Measurements from ENCODE around the gene TADA1.
"Not testable (repeated sequence)": the region's sequence is repeated elsewhere in the genome, so short reads cannot be mapped to it uniquely, and the experiment has no call there.

TADA1 gene

GRCh38 chr1:166836733-166837132 lies 39.3 kb downstream of the TADA1 start:
- Histone ChIP-seq H3K27ac (ENCODE audit: low read depth, low read length) (no peak overlapping the region), H3K27me3 (ENCODE audit: control insufficient read depth in 5 of 5, insufficient read depth in 4 of 5, low read length in 5 of 5) (peaks cover 0 to 4% (median 0%) of the 10 kb centered on the region in 5 donors), H3K9me3 (ENCODE audit: control insufficient read depth in 5 of 5, low read length in 5 of 5) (no peaks in the 10 kb centered on the region)

GRCh38 chr1:166829762-166830161 lies 46.3 kb downstream of the TADA1 start:
- not testable (repeated sequence) for H3K4me3 ChIP-seq (ENCODE audit: low read depth in 1 of 5, low read length in 5 of 5); H3K27me3 ChIP-seq (ENCODE audit: control insufficient read depth in 5 of 5, insufficient read depth in 4 of 5, low read length in 5 of 5); H3K36me3 ChIP-seq (ENCODE audit: control insufficient read depth in 5 of 5, insufficient read depth in 5 of 5, low read length in 5 of 5); H3K27ac ChIP-seq (ENCODE audit: low read depth, low read length); H3K9ac ChIP-seq (ENCODE audit: low read length in 5 of 5); H3K4me1 ChIP-seq (ENCODE audit: control insufficient read depth in 5 of 5, insufficient read depth in 5 of 5, low read length in 5 of 5)
- H3K9me3 ChIP-seq (ENCODE audit: control insufficient read depth in 5 of 5, low read length in 5 of 5), result peaks cover 0 to 22% (median 14%) of the 10 kb centered on the region in 5 donors

More at GRCh38 chr1:166836733-166837132, 39.3 kb downstream of the TADA1 start:
- peaks cover 4 to 25% (median 24%) of the 10 kb centered on the region in 5 donors for H3K4me1 ChIP-seq (ENCODE audit: control insufficient read depth in 5 of 5, insufficient read depth in 5 of 5, low read length in 5 of 5)
- H3K36me3 ChIP-seq (ENCODE audit: control insufficient read depth in 5 of 5, insufficient read depth in 5 of 5, low read length in 5 of 5), result peaks cover 5 to 10% (median 7%) of the 10 kb centered on the region in 5 donors
- H3K4me3 ChIP-seq (ENCODE audit: low read depth in 1 of 5, low read length in 5 of 5), result no peak overlapping the region
- H3K9ac ChIP-seq (ENCODE audit: low read length in 5 of 5), result no peak overlapping the region

GRCh38 chr1:166827426-166827825 lies 48.6 kb downstream of the TADA1 start:
- Histone ChIP-seq H3K4me3 (ENCODE audit: low read depth in 1 of 5, low read length in 5 of 5) (no peak overlapping the region), H3K4me1 (ENCODE audit: control insufficient read depth in 5 of 5, insufficient read depth in 5 of 5, low read length in 5 of 5) (no peaks in the 10 kb centered on the region), H3K27ac (ENCODE audit: low read depth, low read length) (no peak overlapping the region), H3K9me3 (ENCODE audit: control insufficient read depth in 5 of 5, low read length in 5 of 5) (peaks cover 0 to 22% (median 14%) of the 10 kb centered on the region in 5 donors), H3K9ac (ENCODE audit: low read length in 5 of 5) (no peak overlapping the region), H3K36me3 (ENCODE audit: control insufficient read depth in 5 of 5, insufficient read depth in 5 of 5, low read length in 5 of 5) (no peaks in the 10 kb centered on the region), H3K27me3 (ENCODE audit: control insufficient read depth in 5 of 5, insufficient read depth in 4 of 5, low read length in 5 of 5) (peaks cover 0 to 4% (median 0%) of the 10 kb centered on the region in 5 donors)

GRCh38 chr1:166822385-166822784 lies 53.7 kb downstream of the TADA1 start:
- Histone ChIP-seq H3K9me3 (ENCODE audit: control insufficient read depth in 5 of 5, low read length in 5 of 5) (peaks cover 0 to 7% (median 3%) of the 10 kb centered on the region in 5 donors), H3K36me3 (ENCODE audit: control insufficient read depth in 5 of 5, insufficient read depth in 5 of 5, low read length in 5 of 5) (no peaks in the 10 kb centered on the region), H3K4me3 (ENCODE audit: low read depth in 1 of 5, low read length in 5 of 5) (no peak overlapping the region), H3K4me1 (ENCODE audit: control insufficient read depth in 5 of 5, insufficient read depth in 5 of 5, low read length in 5 of 5) (no peaks in the 10 kb centered on the region), H3K9ac (ENCODE audit: low read length in 5 of 5) (no peak overlapping the region), H3K27me3 (ENCODE audit: control insufficient read depth in 5 of 5, insufficient read depth in 4 of 5, low read length in 5 of 5) (no peaks in the 10 kb centered on the region), H3K27ac (ENCODE audit: low read depth, low read length) (no peak overlapping the region)

GRCh38 chr1:166819974-166820373 lies 56.1 kb downstream of the TADA1 start:
- Histone ChIP-seq H3K9me3 (ENCODE audit: control insufficient read depth in 5 of 5, low read length in 5 of 5) (peaks cover 0 to 7% (median 3%) of the 10 kb centered on the region in 5 donors), H3K27me3 (ENCODE audit: control insufficient read depth in 5 of 5, insufficient read depth in 4 of 5, low read length in 5 of 5) (peaks cover 0 to 2% (median 0%) of the 10 kb centered on the region in 5 donors), H3K36me3 (ENCODE audit: control insufficient read depth in 5 of 5, insufficient read depth in 5 of 5, low read length in 5 of 5) (no peaks in the 10 kb centered on the region), H3K9ac (ENCODE audit: low read length in 5 of 5) (no peak overlapping the region), H3K4me3 (ENCODE audit: low read depth in 1 of 5, low read length in 5 of 5) (no peak overlapping the region), H3K27ac (ENCODE audit: low read depth, low read length) (no peak overlapping the region), H3K4me1 (ENCODE audit: control insufficient read depth in 5 of 5, insufficient read depth in 5 of 5, low read length in 5 of 5) (no peaks in the 10 kb centered on the region)

- no peak overlapping the region for H3K9ac ChIP-seq (ENCODE audit: low read length in 5 of 5)
- H3K27me3 ChIP-seq (ENCODE audit: control insufficient read depth in 5 of 5, insufficient read depth in 4 of 5, low read length in 5 of 5), result peaks cover 0 to 2% (median 0%) of the 10 kb centered on the region in 5 donors
- no peaks in the 10 kb centered on the region for H3K9me3 ChIP-seq (ENCODE audit: control insufficient read depth in 5 of 5, low read length in 5 of 5)
- H3K27ac ChIP-seq (ENCODE audit: low read depth, low read length), result no peak overlapping the region
- no peaks in the 10 kb centered on the region for H3K4me1 ChIP-seq (ENCODE audit: control insufficient read depth in 5 of 5, insufficient read depth in 5 of 5, low read length in 5 of 5)
- no peaks in the 10 kb centered on the region for H3K36me3 ChIP-seq (ENCODE audit: control insufficient read depth in 5 of 5, insufficient read depth in 5 of 5, low read length in 5 of 5)
- no peak overlapping the region for H3K4me3 ChIP-seq (ENCODE audit: low read depth in 1 of 5, low read length in 5 of 5)
These were observed 61.5 kb downstream of the TADA1 start for GRCh38 chr1:166814611-166815010.

GRCh38 chr1:166813508-166814223 lies 62.4 kb downstream of the TADA1 start:
- Histone ChIP-seq H3K4me3 (ENCODE audit: low read depth in 1 of 5, low read length in 5 of 5) (no peak overlapping the region), H3K4me1 (ENCODE audit: control insufficient read depth in 5 of 5, insufficient read depth in 5 of 5, low read length in 5 of 5) (no peaks in the 10 kb centered on the region), H3K36me3 (ENCODE audit: control insufficient read depth in 5 of 5, insufficient read depth in 5 of 5, low read length in 5 of 5) (no peaks in the 10 kb centered on the region), H3K9ac (ENCODE audit: low read length in 5 of 5) (no peak overlapping the region), H3K9me3 (ENCODE audit: control insufficient read depth in 5 of 5, low read length in 5 of 5) (no peaks in the 10 kb centered on the region), H3K27me3 (ENCODE audit: control insufficient read depth in 5 of 5, insufficient read depth in 4 of 5, low read length in 5 of 5) (peaks cover 0 to 2% (median 0%) of the 10 kb centered on the region in 5 donors), H3K27ac (ENCODE audit: low read depth, low read length) (no peak overlapping the region)

GRCh38 chr1:166811691-166812090 lies 64.4 kb downstream of the TADA1 start:
- Histone ChIP-seq H3K27ac (ENCODE audit: low read depth, low read length) (no peak overlapping the region), H3K27me3 (ENCODE audit: control insufficient read depth in 5 of 5, insufficient read depth in 4 of 5, low read length in 5 of 5) (peaks cover 0 to 2% (median 0%) of the 10 kb centered on the region in 5 donors), H3K4me3 (ENCODE audit: low read depth in 1 of 5, low read length in 5 of 5) (no peak overlapping the region), H3K9ac (ENCODE audit: low read length in 5 of 5) (no peak overlapping the region), H3K36me3 (ENCODE audit: control insufficient read depth in 5 of 5, insufficient read depth in 5 of 5, low read length in 5 of 5) (no peaks in the 10 kb centered on the region), H3K4me1 (ENCODE audit: control insufficient read depth in 5 of 5, insufficient read depth in 5 of 5, low read length in 5 of 5) (no peaks in the 10 kb centered on the region), H3K9me3 (ENCODE audit: control insufficient read depth in 5 of 5, low read length in 5 of 5) (no peaks in the 10 kb centered on the region)

GRCh38 chr1:166808952-166809351 lies 67.1 kb downstream of the TADA1 start:
- no peak overlapping the region for H3K27ac ChIP-seq (ENCODE audit: low read depth, low read length)
- H3K9ac ChIP-seq (ENCODE audit: low read length in 5 of 5), result no peak overlapping the region
- no peaks in the 10 kb centered on the region for H3K4me1 ChIP-seq (ENCODE audit: control insufficient read depth in 5 of 5, insufficient read depth in 5 of 5, low read length in 5 of 5)

More at GRCh38 chr1:166808952-166809351, 67.1 kb downstream of the TADA1 start:
- Histone ChIP-seq H3K27me3 (ENCODE audit: control insufficient read depth in 5 of 5, insufficient read depth in 4 of 5, low read length in 5 of 5) (no peaks in the 10 kb centered on the region), H3K9me3 (ENCODE audit: control insufficient read depth in 5 of 5, low read length in 5 of 5) (no peaks in the 10 kb centered on the region), H3K4me3 (ENCODE audit: low read depth in 1 of 5, low read length in 5 of 5) (no peak overlapping the region), H3K36me3 (ENCODE audit: control insufficient read depth in 5 of 5, insufficient read depth in 5 of 5, low read length in 5 of 5) (no peaks in the 10 kb centered on the region)

Data from subcutaneous abdominal adipose tissue (tissue), 5 donors.